Amniotic stem cell (primary cell): ENCODE data around the gene GRIN2C.
A peak's percentile ranks its signal among the peaks of the same experiment; 100 is the strongest.
"Not testable (repeated sequence)": the region's sequence is repeated elsewhere in the genome, so short reads cannot be mapped to it uniquely, and the experiment has no call there.

Source experiments
- DNase-seq: peaks from one replicate; lab custom pipeline; 2025; lab: John Stamatoyannopoulos, UW

GRIN2C gene

DNA sequence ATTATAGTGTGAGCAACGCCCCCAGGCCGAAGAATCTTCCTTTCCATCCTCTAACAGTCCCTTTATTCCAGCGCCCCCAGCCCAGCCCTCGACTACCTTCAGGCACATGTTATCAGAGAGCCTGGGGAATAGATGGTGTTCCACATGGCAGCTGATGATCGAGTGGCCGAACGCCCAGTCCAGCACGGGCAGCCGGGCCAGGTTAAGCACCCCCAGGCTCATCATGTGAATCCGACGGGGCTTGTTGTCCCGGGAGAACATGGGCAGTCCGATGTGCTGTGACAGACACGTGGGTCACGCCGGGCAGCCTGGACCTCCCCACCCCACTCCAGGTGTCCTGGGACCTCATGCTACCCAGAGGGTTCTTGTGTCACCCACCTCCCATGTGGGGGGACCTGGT, 19.6 kb upstream of the GRIN2C start:
- DNase-seq = no peak

DNA sequence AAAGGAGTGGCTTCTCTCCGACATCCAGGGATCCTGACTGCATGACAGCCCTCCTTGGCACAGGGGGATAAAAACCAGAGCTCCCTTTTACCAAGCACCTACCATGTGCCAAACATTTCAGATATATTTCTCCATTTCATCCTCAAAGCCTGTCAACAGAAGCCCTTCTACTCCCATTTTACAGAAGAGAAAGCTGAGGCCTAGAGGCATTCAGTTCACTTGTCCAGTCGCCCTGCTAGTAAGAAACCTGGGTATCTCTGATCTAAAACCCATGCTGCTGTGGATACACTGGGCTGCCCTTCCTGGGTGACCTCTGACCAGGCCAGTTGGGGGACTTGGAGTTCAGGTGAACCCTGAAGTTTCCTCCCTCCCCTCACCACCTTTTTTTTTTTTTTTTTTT, 19.0 kb upstream of the GRIN2C start:
- no peak for DNase-seq

- DNase-seq = no peak
These were observed 18.2 kb upstream of the GRIN2C start for GRCh38 chr17:74877592-74878548.

- DNase-seq = no peak
These were observed 16.4 kb upstream of the GRIN2C start for GRCh38 chr17:74875977-74876593.

DNA sequence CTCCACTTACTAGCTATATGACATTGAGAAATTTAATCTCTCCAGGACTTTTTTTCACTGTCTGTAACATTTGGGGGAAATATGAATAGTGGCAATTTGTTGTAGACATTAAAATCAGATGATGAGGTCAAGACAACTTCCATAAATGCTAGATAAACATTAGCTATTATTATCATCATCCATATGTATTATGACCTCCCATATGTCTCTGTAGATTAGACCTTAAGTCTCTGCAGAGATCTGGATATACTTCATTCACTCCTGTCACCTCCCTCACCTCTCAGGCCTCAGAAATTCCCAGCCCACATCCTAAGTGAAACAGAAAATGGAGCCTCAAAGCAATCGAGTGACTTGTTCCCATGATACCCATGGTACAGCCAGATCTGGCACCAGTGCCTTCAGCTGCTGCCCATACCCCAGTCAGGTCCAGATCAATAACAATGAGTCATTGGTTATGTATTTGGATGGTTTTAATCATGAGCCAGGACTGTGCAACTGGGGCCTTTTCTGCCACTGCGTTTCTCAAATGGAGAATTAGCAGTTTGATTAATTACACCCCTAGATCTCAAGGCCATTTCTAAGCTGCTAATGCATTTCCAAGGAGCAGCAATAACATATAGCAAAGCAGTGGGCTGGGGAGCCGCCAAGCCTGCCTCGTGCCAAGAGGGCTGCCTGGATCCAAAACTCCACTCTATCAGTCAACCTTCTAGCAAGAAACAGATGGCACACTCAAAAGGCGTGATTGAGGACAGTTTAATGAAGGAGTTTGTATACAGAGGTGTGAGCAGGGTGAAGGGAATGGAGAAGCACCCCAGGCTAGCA, 15.7 kb upstream of the GRIN2C start:
- DNase-seq = no peak

GRCh38 chr17:74874615-74875037, 14.9 kb upstream of the GRIN2C start:
- DNase-seq = no peak

- no peak for DNase-seq
These were observed 14.4 kb upstream of the GRIN2C start for GRCh38 chr17:74873874-74874614.

- peak; percentile 99 for DNase-seq
These were observed 13.6 kb upstream of the GRIN2C start for GRCh38 chr17:74873037-74873873.

GRCh38 chr17:74872313-74873036, 12.8 kb upstream of the GRIN2C start, which contains the start of gene FDXR:
Gene FDXR, minus strand, starts transcription at chr17:74872994. Its CDS starts 50 bp downstream, at chr17:74872944.
- DNase-seq = no peak

- no peak for DNase-seq
These were observed 11.8 kb upstream of the GRIN2C start for GRCh38 chr17:74871356-74872076.

DNA sequence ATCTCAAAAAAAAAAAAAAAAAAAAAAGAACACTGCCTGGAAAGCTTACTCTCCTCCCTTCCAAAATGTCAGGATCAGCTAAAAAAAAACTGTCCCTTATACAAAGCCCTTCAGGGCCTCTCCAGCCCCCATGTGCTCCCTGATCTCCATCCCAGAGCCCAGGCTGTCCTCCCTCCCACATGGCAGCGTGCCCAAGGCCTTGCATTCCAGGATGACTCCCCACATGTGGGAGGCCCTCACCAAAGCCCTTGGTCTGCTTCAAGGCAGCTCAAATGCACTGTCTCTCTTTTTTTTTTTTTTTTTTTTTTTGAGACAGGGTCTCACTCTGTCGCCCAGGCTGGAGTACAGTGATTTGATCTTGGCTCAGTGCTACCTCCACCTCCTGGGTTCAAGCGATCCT, 10.8 kb upstream of the GRIN2C start:
- DNase-seq = peak; percentile 14

- not testable (repeated sequence) for DNase-seq
These were observed 10.3 kb upstream of the GRIN2C start for GRCh38 chr17:74870028-74870427.

DNA sequence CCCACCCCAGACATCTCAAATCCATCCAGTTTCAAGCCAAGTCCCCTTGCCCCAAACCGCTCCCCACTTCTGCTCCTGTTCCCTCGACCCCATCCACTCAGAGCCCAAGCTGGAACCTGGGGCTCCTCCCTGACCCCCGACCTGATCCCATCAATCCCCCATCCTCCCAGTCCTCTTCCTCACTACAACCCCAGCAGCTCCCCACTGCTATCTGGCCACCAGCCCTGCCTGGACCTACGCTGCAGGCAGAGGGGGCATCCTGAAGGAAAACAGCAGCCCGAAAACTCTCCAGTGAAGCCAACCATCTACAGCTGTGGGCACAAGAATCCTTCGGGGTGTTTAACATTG, 9.2 kb upstream of the GRIN2C start:
- DNase-seq = no peak

DNA sequence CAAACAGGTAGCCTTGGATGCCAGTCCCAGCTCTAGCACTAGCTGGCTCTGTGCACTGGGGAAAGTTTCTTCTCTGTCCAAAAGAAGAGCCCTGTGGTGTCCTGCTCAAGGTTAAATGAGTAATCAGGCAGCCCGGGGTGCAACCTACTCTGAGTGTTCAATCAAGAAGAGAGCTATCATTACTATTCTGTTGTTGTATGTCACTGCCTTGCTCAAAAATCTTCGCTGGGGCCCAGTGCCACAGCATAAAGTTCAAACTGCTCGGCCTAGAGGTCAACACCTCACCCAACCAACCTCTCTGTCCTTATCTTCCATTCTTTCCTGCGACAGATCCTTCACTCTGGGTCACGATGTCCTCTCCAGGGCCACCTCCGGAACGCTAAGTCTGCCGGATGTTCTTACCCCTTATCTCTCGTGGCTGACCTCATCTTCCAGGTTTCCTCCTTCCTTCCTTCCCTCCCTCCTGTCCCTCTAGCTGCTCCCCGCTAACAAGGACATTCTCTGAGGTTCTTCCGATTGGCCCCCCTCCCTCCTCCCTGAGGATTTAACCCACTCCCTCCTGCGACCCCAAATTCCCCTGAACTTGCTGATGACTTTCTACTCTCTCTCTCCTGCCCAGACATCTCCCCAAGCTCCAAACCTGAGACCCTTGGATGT, 8.7 kb upstream of the GRIN2C start:
- DNase-seq = no peak

GRCh38 chr17:74866198-74866835, 6.6 kb upstream of the GRIN2C start:
- no peak for DNase-seq

- DNase-seq = no peak
These were observed 6.0 kb upstream of the GRIN2C start for GRCh38 chr17:74865504-74866197.

GRCh38 chr17:74864866-74865395, 5.2 kb upstream of the GRIN2C start:
- DNase-seq = peak; percentile 10
